Measurements from ENCODE around the gene SIM2.
"Not testable (repeated sequence)": the region's sequence is repeated elsewhere in the genome, so short reads cannot be mapped to it uniquely, and the experiment has no call there.

The SIM2 gene, protein sequence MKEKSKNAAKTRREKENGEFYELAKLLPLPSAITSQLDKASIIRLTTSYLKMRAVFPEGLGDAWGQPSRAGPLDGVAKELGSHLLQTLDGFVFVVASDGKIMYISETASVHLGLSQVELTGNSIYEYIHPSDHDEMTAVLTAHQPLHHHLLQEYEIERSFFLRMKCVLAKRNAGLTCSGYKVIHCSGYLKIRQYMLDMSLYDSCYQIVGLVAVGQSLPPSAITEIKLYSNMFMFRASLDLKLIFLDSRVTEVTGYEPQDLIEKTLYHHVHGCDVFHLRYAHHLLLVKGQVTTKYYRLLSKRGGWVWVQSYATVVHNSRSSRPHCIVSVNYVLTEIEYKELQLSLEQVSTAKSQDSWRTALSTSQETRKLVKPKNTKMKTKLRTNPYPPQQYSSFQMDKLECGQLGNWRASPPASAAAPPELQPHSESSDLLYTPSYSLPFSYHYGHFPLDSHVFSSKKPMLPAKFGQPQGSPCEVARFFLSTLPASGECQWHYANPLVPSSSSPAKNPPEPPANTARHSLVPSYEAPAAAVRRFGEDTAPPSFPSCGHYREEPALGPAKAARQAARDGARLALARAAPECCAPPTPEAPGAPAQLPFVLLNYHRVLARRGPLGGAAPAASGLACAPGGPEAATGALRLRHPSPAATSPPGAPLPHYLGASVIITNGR
- long read RNA-seq, donor 1 = 0 reads
- long read RNA-seq, donor 2, partial matches to known transcripts = 13 of 13 reads
- long read RNA-seq, donor 2, other reads (novel, unspliced or antisense) = 0 of 13 reads
- long read RNA-seq, donor 3 = 0 reads
- long read RNA-seq, donor 4, full-length matches to known transcripts = 4 of 20 reads
- long read RNA-seq, donor 4, partial matches to known transcripts = 16 of 20 reads
- long read RNA-seq, donor 4, other reads (novel, unspliced or antisense) = 0 of 20 reads
- long read RNA-seq, donor 5, full-length matches to known transcripts = 1 of 15 reads
- long read RNA-seq, donor 5, partial matches to known transcripts = 14 of 15 reads
- long read RNA-seq, donor 5, other reads (novel, unspliced or antisense) = 0 of 15 reads
- long read RNA-seq, donor 6, partial matches to known transcripts = 14 of 14 reads
- long read RNA-seq, donor 6, other reads (novel, unspliced or antisense) = 0 of 14 reads
- long read RNA-seq, donor 7, full-length matches to known transcripts = 8 of 26 reads
- long read RNA-seq, donor 7, partial matches to known transcripts = 18 of 26 reads
- long read RNA-seq, donor 7, other reads (novel, unspliced or antisense) = 0 of 26 reads
- long read RNA-seq, donor 8, full-length matches to known transcripts = 2 of 2 reads
- long read RNA-seq, donor 8, partial matches to known transcripts = 0 of 2 reads
- long read RNA-seq, donor 8, other reads (novel, unspliced or antisense) = 0 of 2 reads

DNA sequence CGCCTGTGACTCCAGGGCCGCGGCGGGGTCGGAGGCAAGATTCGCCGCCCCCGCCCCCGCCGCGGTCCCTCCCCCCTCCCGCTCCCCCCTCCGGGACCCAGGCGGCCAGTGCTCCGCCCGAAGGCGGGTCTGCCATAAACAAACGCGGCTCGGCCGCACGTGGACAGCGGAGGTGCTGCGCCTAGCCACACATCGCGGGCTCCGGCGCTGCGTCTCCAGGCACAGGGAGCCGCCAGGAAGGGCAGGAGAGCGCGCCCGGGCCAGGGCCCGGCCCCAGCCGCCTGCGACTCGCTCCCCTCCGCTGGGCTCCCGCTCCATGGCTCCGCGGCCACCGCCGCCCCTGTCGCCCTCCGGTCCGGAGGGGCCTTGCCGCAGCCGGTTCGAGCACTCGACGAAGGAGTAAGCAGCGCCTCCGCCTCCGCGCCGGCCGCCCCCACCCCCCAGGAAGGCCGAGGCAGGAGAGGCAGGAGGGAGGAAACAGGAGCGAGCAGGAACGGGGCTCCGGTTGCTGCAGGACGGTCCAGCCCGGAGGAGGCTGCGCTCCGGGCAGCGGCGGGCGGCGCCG, at the start of gene SIM2:
SIM2 (plus strand) TSS at position 135 of the 565 bp plus-strand sequence. CDS start 632 bp downstream, outside the sequence.
- peak; percentile 83 for DNase-seq

DNA sequence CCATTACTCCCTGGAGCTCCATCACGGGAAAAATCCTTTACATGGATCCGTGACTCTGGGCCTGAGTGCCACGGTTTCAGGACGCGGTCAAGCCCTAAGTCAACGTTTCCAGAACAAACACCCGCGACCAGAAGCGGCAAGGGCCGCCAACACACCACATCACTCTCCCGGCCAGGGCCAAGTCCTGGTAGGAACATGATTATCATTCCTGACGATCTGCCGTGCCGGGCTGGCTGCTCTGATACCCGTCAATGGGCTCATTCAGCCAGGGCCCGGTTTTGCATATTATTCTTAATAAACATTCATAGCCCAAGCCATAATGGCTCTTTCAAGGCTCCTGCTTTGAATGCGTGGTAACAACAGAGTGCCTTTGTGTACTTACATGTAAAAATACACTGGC, 44.6 kb upstream of the SIM2 start:
- DNase-seq = no peak

DNA sequence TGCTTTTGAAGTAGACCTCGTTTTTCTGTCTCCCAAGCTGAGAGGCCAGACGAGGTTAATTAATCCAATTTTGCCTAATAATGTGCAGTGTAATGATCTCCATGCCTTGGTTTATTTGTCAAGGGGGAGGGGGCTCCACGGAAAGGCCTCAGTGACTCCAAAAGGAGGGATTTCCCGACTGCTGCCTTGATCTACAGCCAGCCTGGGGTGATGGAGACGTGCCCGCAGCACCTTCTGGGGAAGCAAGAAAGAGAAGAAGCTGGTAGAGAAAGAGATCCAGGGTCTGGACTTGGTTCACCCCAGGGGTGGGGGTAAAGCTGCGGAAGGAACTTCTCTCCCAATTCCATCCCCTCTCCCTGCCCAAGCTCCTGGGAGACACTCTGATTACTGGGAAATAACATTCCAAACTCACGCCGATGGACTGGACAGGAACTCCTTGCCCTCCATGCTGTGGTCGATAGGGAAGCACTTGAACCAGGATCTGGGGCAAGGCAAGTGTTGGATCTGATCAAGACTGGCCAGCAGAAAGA, 44.1 kb upstream of the SIM2 start:
- DNase-seq = no peak

DNA sequence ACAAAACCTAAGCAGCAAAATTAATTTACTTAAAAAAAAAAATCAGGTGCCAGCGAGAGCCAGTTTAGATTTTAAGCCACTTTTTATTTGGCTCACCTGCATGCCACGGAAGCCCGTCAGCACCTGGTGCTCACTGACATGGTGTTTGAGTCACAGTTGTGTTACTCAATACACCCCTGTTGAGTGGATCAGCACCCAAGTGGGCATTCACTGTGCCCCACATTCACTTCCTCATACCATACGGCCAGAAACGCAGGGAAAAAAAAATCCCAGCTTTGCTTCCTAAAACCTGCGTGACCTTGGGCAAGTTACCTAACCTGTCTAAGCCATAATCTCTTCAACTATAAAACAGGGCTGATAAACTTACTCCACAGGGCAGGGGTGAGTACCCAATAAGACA, 42.8 kb upstream of the SIM2 start:
- DNase-seq = no peak

DNA sequence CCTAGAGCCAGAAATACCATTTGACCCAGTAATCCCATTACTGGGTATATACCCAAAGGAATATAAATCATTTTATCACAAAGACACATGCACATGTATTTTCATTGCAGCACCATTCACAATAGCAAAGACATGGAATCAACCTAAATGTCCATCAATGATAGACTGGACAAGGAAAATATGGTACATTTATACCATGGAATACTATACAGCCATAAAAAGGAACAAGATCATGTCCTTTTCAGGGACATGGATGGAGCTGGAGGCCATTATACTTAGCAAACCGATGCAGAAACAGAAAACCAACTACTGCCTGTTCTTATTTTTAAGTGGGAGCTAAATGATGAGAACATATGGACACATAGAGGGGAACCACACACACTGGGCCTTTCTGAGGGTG, 41.6 kb upstream of the SIM2 start:
- not testable (repeated sequence) for DNase-seq

DNA sequence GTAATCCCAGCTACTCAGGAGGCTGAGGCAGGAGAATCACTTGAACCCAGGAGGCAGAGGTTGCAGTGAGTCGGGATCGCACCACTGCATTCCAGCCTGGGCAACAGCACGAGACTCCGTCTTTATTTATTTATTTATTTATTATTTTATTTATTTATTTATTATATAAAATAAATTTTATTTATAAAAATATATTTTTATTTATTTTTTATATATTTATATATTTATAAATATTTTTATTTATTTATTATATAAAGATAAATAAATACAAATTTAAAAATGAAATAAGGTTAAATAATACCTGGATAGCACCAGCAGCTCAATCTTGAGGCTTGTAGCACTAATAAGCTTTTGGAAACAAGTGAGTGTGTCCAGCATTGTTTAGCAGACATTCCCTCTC, 40.9 kb upstream of the SIM2 start:
- no peak for DNase-seq

DNA sequence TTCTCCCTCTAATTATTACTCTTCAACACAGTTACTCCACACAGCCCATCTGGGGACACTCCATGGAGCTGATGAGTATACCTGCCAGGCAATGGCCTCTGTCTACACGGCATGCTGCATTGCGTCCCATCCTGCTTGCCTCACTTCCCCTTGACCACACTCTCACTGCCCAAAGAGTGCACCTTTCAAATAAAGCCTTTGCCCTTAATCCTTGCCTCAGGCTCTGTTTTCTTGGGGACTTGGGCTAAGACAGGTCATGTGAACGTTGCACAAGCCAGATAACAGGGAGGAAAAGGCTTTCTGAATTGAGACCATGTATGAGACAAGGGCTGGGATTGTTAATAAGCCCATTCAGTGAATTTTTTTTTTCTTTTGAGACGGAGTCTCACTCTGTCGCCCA, 40.0 kb upstream of the SIM2 start:
- DNase-seq = no peak

DNA sequence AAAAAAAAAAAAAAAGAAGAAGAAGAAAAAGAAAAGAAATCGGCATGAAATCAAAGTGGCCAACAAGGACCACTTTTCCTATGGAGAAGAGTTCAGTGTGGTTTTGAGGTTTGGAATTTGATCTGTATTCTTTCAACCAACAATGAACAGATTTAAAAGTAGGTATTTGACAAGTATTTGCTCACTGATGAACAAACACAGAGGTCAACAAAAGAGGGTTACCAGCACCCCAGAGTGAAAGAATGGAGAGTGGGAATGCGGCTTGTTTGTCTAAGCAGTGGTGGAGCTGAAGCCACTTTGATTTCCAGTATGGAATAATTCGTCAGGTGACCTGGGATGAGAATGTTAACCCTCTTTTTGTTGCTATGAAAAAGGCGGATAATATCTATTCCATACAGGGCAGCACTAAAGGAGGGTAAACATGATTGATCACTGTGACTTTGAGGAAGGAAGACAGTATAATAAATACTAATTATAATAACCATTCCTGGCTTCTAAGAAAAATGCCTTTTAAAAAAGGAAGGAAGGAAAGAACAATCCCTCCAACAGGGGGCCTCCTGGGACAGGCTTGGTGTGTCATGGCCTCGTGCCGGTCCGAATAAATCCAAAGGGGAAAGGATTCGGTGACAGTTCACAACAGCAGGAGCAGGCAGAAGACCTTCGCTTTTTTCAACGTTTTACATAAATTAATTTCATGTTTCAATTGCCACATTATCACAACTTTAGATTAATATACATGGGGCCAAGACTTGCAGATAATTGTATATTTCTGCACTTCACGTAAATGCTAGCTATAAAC, 37.2 kb upstream of the SIM2 start:
- DNase-seq = no peak

DNA sequence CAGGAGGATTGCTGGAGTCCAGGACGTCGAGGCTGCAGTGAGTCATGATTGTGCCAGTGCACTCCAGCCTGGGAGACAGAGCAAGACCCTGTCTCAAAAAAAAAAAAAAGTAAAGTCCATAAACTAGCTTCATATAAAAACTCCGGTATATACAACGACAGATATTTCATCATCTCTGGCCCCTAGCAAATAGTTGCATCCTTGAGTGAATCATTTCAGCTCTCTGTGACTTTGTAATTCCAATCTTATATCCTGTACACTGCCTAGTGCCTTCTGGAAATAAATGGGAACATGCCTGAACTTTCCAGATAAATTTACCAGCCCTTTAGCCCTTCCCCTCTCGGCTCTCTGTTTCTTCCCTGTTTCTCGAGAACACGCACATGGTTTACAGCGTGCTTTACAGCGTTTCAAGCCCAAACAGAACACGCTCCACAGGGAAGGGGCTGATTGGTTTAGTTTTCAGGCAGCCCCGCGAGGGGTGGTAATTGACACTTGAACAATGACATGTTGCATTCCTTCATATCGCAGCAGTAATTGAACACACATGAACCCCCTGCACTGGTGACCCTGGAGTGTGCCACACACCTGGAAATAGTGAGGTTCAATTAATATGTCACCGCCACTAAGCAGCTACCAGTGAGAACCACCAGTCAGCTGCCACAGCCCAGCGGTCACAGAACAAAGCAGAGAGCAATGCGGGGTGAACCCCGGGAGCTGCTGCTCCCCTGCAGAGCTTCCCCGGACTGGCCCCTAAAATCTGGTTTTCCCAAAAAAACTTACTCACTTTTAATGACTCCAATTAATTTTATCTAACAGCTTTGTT, 35.7 kb upstream of the SIM2 start:
- no peak for DNase-seq

DNA sequence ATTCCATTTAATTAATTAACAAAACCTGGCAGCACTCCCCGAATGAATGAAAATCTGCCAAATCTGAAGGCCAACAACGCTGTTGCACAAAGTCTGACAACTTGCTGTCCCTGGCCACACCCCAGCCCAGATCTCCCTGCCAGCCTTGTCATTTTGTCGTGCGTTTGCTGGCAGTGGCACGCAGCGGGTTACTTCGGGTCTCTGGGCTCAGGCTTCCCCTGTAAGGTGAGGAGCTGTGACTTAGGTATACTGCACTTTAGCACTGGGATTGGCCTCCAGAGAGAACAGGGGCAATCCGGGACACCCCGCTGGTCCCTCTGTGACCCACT, 34.3 kb upstream of the SIM2 start:
- DNase-seq = no peak

DNA sequence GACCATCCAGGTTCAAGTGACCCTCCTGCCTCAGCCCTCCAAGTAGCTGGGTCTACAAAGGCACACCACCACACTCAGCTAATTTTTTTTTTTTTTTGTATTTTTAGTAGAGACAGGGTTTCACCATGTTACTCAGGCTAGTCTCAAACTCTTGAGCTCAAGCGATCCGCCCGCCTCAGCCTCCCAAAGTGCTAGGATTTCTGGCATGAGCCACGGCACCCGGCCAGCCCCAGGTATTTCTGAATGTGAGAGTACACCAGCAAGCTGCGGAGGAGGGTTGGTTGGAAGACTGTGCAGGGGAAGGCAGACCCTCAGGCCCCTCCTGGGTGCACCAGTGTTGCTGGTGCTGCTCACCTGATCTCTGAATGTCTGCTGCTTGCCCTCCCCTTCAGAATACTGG, 33.1 kb upstream of the SIM2 start:
- no peak for DNase-seq

DNA sequence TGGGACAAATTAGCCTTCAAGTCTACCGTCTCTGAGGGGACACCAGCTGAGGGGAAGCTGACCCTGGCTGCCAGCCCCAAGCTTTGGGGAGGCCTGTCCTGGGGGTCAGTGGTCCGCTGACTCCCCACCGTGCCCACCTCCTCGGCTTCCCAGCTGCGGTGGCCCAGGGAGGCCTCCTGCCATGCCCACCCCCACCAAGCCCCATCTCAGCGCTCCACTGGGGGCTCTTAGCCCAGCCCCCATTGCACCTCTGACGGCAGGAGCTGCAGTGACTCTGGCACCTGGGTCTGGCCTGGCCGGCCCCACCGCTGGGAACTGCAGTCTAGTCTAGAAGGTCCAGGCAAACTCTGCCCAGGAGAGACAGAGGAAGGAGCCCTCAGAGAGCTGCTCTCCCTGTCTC, 30.2 kb upstream of the SIM2 start:
- no peak for DNase-seq

DNA sequence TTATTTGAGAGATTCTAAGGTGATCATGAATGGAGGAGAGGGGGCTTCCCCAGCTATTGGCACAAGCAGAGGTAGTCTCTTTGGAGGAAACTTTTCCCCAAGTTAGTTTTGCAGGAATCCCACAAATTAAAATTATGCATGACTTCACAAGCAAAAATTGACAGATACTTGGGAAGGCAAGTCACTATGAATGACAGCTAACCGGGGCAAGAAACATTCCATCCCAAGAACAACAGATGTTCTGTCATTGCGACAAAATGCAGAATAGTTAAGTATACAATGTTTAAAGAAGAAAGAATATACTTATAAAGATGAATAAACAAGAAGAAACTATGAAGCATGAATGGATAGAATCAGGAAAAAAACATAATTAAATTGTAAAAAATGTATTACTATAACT, 27.1 kb upstream of the SIM2 start:
- no peak for DNase-seq

DNA sequence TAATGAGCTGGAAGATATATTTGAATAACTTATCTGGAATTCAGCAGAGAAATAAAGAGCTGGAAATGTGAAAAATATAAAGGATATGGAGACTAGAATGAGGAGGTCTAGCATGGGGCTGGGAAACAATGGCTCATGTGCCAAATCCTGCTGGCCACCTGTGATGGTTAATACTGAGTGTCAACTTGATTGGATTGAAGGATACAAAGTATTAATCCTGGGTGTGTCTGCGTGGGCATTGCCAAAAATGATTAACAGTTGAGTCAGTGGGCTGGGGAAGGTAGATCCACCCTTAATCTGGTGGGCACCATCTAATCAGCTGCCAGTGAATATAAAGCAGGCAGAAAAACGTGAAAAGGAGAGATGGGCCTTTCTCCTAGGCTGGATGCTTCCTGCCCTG, 26.6 kb upstream of the SIM2 start:
- DNase-seq = not testable (repeated sequence)

DNA sequence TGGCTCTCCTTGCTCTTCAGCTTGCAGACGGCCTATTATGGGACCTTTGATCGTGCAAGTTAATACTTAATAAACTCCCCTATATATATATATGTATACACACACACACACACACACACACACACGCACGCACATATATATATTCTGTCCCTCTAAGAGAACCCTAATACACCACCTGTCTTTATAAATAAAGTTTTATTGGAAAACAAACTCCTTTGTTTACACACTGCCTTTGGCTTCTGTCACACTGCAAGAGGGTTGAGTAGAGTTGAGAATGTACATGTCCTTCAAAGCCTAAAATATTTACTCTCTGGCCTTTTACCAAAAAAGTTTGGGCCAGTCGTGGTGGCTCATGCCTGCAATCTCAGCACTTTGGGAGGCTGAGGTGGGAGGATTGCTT, 26.2 kb upstream of the SIM2 start:
- no peak for DNase-seq

DNA sequence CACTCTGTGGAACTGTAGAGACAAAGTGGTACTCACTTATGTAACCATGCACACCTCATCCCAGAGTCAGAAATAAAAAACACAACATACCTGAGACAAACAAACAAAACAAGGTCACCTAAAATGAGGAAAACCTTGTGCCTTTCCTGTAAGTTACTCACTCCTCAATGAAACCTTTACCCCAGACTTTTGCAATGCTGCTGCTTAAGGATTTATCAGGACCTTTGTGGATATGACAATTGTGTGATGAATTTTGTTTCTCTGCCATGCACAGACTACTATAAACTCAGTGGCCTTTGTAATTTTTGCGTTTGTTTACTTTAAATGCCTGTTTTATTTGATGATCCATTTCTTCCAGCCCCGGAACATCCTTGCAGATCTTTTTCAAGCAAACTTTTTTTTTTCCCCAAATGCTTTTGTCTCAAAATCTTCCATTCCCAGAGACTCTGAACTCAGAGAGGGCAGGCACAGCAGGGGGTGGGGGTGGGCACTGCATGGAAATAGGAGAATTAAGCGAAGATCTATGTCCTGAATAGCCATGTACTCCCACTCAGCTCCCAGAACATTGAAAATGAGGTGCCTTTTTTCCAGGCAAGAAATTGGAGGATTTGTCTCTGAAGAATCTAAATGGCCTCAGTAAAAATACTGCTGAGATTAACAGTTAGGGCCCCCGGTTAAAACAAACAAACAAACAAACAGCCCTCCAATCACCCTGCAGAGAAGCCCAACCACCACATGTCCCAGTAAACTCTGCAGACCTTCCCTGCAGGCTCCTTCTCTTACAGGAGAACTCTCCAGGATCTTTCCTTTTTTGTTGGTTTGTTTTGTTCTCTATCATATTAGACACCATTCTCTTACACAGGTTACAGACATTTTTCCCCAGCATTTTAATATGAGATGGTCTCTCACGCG, 22.6 kb upstream of the SIM2 start:
- DNase-seq = no peak

DNA sequence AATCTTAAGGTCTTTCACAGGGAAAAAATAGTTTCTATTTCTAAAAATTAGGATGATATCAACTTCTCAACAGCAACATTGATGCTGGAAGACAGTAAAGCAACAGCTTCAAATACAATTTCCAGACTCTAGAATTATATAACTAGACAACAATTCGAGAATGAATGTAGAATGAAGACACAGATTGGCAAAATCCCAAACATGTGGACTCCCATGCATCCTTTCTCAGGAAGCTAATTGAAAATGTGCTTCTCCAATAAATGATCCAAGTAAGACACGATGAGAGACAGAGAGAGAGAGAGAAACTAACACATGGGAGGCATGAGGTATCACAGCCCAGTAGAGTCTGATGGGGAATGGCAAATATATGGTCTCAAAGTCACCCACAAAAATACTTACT, 21.5 kb upstream of the SIM2 start:
- no peak for DNase-seq

DNA sequence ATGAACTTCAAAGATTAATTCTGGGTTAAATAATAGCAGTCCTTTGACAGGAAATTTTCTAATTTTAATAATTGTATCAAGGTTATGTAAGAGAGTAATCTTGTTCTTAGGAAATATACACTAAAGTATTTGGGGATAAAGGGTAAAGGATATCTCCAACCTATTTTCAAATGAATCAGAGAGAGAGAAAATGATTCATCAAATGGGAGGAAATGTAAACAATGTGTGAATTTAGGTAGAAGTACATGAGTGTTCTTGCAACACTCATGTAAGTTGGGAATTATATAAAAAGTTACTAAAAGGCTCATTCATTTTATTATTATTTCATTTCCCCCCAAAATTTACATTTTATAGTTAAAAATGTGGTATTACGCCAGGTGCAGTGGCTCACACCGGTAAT, 20.4 kb upstream of the SIM2 start:
- no peak for DNase-seq

DNA sequence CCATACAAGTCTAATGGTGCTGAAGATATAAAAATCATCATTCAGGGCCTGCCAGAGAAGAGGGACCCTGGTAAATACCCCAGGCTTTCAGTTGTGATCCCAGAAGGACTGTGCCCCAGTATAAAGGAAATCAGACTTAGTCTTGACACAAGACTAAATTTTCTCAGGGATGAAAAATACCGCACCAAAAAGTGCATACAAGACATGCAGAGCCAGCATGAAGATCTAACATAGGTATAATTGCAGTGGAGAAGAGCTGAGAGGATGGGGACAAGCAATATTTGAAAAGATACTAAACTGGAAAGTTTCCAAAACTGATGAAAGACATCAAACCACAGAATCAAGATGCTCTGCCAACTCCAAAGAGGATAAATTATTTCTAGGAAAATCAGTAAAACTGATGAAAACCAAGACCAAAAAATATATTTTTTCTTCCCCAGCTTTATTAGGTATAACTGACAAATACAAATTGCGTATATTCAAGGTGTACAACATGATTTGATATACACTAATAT, 17.7 kb upstream of the SIM2 start:
- no peak for DNase-seq
